Kidney (tissue), 14 donors: Measurements from ENCODE around the gene PIAS4. TPM values are rescaled to one million over a fixed set of nuclear protein-coding genes. Genes with fewer than 3 reads are reported as not detected.
A peak's percentile ranks its signal among the peaks of the same experiment; 100 is the strongest.

Experiments
- DNase-seq, 5 donors: peaks; one replicate each; pipeline ENCODE4 v3.0.0-alpha.2; 2013 to 2020
- FAIRE-seq: peaks from 2 replicates; lab custom pipeline; 2012; peaks lifted over from hg19 to GRCh38; lab: Jason Lieb, UNC
- H3K27ac ChIP-seq, 2 donors: one replicate each; pipeline ENCODE4 v1.7.0; 2013; ENCODE audit warnings: low read depth in 2 of 2, low read length in 2 of 2, inconsistent platforms in 1 of 2
- H3K27me3 ChIP-seq: one replicate; pipeline ENCODE4 v1.7.1; 2013; ENCODE audit warnings: low read length, inconsistent platforms; ENCODE audit not compliant: control insufficient read depth, insufficient read depth
- H3K36me3 ChIP-seq, 3 donors: one replicate each; pipeline versions ENCODE4 v1.7.0 to v1.7.1; 2013; ENCODE audit warnings: low read length in 3 of 3, control low read depth in 1 of 3, inconsistent platforms in 1 of 3; ENCODE audit not compliant: insufficient read depth in 3 of 3, control insufficient read depth in 2 of 3
- H3K4me1 ChIP-seq, 3 donors: one replicate each; pipeline versions ENCODE4 v1.7.0 to v1.7.1; 2013; ENCODE audit warnings: low read length in 3 of 3, inconsistent platforms in 1 of 3, low read depth in 1 of 3; ENCODE audit not compliant: control insufficient read depth in 2 of 3, insufficient read depth in 2 of 3
- H3K4me3 ChIP-seq, 3 donors: one replicate each; pipeline versions ENCODE4 v1.7.0 to v1.8.1; 2013; ENCODE audit warnings: low read length in 3 of 3, control low read depth in 1 of 3, inconsistent platforms in 1 of 3
- H3K9ac ChIP-seq, 3 donors: one replicate each; pipeline versions ENCODE4 v1.7.0 to v1.7.1; 2013; ENCODE audit warnings: low read length in 3 of 3, control low read depth in 1 of 3, inconsistent platforms in 1 of 3
- H3K9me3 ChIP-seq, 3 donors: one replicate each; pipeline versions ENCODE4 v1.7.0 to v1.7.1; 2013; ENCODE audit warnings: low read length in 3 of 3, control low read depth in 1 of 3, inconsistent platforms in 1 of 3; ENCODE audit not compliant: control insufficient read depth in 2 of 3, insufficient read depth in 1 of 3
- intact Hi-C: fragments of 100-400 bp; cut with DNase I; formaldehyde crosslinking; loops from one replicate; pipeline ENCODE4 v1.11.1; 2022
- polyA plus RNA-seq: library from polyadenylated mRNA; stranded (reverse); fragments of 350-450 nt; fragmentation: Illumina TruSeq; extraction: RNeasy Lipid Tissue Mini Kit (QIAGEN cat#74804); gene quantifications from one replicate; pipeline ENCODE4 v1.2.3, GENCODE V29; 2014; ENCODE audit warnings: low read depth, low replicate concordance; ENCODE audit not compliant: insufficient read depth
- total RNA-seq: library from RNA; stranded (reverse); fragmentation: NEBNext Ultra II Directional; extraction: Animal tissue kit (Norgen Biotek cat#: 25700); gene quantifications from one replicate; pipeline ENCODE4 v1.2.1, GENCODE V29; 2021
- TF ChIP-seq, protein P1 (sequence below): IDR thresholded peaks from 3 replicates; pipeline ENCODE4 v1.5.1; 2012; ENCODE audit warnings: mild to moderate bottlenecking, moderate library complexity, borderline replicate concordance; ENCODE audit not compliant: insufficient read depth; ENCODE audit errors: extremely low read depth
- donor health status: control.
- donor health status: control.
- donor health status: control.
- donor health status: control.
- donor health status: control.
- donor health status: DM: yes; HTN: yes; CAD: no.
- donor health status: Normal renal cell carcinoma (clear cell type).

The PIAS4 gene
- total and polyA plus RNA-seq, 2 donors from 2014 or later, result 9.8 to 25.0 TPM

DNA sequence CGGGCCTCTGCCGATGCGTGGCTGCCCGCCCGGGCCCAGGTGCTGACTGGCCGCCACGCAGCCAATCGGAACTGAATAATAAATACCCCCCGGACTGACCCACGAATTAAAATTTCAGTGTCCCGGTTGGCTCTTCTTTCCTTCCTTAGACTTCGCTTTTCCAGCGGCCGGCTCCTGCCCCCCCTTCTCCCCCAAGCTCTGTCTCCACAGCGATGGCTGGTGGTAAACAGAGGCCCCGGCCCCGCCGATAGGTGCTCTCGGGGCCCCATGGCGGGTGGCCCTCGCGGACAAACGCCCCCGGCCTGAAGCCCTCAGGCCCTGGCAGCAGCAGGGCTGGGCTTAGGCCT, 56.6 kb downstream of the PIAS4 start:
- FAIRE-seq (no peak), DNase-seq (peak in 2 of 5 donors; percentile 53 to 61)
- intact Hi-C loops, result no loop called here
- H3K4me1 ChIP-seq, result peaks cover 0 to 40% (median 27%) of the 10 kb centered on the region in 3 donors
- H3K9me3 ChIP-seq, result no peaks in the 10 kb centered on the region
- H3K27ac ChIP-seq, result peak overlapping the region; percentile 95 to 96
- peak overlapping the region; percentile 6 to 69 (median 64) for H3K4me3 ChIP-seq
- peak overlapping the region in 2 of 3 donors; percentile 69 to 77 for H3K9ac ChIP-seq
- TF ChIP-seq, protein P1, sequence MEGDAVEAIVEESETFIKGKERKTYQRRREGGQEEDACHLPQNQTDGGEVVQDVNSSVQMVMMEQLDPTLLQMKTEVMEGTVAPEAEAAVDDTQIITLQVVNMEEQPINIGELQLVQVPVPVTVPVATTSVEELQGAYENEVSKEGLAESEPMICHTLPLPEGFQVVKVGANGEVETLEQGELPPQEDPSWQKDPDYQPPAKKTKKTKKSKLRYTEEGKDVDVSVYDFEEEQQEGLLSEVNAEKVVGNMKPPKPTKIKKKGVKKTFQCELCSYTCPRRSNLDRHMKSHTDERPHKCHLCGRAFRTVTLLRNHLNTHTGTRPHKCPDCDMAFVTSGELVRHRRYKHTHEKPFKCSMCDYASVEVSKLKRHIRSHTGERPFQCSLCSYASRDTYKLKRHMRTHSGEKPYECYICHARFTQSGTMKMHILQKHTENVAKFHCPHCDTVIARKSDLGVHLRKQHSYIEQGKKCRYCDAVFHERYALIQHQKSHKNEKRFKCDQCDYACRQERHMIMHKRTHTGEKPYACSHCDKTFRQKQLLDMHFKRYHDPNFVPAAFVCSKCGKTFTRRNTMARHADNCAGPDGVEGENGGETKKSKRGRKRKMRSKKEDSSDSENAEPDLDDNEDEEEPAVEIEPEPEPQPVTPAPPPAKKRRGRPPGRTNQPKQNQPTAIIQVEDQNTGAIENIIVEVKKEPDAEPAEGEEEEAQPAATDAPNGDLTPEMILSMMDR, result no peak
- H3K27me3 ChIP-seq, result no peaks in the 10 kb centered on the region
- H3K36me3 ChIP-seq, result no peaks in the 10 kb centered on the region

DNA sequence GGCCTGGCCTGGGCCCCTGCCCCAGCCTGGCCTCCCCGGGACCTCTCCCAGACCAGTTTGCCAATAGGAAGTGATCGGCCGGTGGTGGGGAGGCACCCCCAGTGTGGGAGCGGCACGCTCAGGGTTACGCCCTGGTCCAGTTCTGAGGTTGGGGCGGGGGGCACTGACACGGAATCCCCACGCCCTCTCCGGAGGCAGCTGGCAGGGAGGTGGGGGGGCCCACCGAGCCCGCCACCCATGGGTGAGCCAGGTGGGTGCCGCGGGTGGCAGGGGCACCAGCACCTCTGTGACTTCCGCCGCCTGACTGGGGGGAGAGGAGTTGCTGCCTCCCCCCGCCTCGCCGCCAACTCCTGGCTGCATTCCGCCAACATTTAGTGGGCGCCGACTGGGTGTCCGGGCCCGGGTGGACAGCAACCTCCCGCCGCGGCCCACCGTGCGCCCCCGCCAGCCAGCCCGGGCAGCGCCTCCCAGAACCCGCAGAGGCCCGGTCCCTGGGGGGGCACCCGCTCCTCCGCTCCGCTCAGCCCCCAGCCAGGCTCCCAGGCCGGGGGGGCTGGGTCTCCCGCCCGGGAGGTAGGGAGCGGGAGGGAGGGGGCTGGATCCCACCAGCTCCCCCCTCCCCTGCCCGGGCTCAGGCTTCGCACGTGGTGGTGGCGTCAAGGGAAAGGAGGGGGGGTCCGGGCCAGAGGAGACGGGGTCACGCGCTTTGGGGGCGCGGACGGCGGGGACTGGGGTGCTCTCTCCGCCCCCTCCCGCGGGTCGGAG, 57.1 kb downstream of the PIAS4 start:
- Histone ChIP-seq H3K9ac (peak overlapping the region in 2 of 3 donors; percentile 60 to 77), H3K36me3 (no peaks in the 10 kb centered on the region), H3K9me3 (no peaks in the 10 kb centered on the region), H3K27ac (peak overlapping the region; percentile 95 to 96), H3K4me1 (peaks cover 0 to 37% (median 27%) of the 10 kb centered on the region in 3 donors), H3K4me3 (peak overlapping the region in 2 of 3 donors; percentile 64 to 69), H3K27me3 (no peaks in the 10 kb centered on the region)
- TF ChIP-seq, protein P1, result no peak
- intact Hi-C loops, result no loop called here
- DNase-seq (peak in 3 of 5 donors; percentile 74 to 91 (median 87)), FAIRE-seq (no peak)

DNA sequence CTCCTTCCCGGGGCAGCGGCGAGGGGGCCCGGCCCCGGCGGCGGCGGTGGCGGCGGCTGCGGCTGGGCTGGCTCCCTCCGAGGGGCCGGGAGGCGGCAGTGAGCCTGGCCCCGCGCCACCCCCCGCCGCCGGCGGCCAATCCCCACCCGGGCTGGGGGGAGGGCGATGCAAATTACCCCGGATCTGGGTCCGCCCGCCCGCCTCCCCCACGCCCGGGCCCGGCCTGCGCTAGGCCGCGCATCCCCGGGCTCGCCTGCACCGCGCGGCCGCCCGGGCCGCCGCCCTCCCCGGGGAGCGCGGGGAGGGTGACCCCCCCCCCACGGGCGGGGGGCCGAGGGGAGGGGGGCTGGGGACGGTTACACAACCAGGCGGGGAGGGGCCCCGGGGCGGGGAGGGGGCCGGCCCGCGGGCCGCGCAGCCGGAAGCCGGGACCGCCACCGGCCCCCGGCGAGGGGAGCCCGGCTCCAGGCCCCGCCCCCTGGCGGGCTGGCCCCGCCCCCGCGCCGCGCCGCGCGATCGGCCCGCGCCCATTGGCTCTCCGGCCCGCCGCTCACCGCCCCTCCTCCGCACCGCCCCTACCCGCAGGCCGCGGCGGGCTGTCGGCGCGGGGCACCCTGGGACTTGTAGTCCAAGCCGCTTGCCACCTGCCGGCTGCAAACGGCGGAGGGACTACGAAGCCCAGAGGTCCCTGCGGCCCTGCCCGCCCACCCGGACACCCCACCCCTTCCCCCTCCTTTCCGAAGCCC, 58.1 kb downstream of the PIAS4 start:
- DNase-seq (peak; percentile 97 to 100 (median 98)), FAIRE-seq (no peak)
- Histone ChIP-seq H3K27me3 (no peaks in the 10 kb centered on the region), H3K9me3 (no peaks in the 10 kb centered on the region), H3K9ac (no peak overlapping the region), H3K4me1 (peaks cover 0 to 32% (median 26%) of the 10 kb centered on the region in 3 donors), H3K4me3 (no peak overlapping the region), H3K27ac (no peak overlapping the region), H3K36me3 (no peaks in the 10 kb centered on the region)
- TF ChIP-seq, protein P1, result no peak
- intact Hi-C loops, result no loop called here
